SH-SY5Y (cell line): ENCODE measurements around the gene BUD13.

Experiments
- GATA2 ChIP-seq: IDR thresholded peaks from 2 replicates; pipeline ENCODE4 v1.6.1; 2011; ENCODE audit warnings: mild to moderate bottlenecking, low read depth, low read length
- GATA3 ChIP-seq: IDR thresholded peaks from 2 replicates; pipeline ENCODE4 v1.6.1; 2011; ENCODE audit warnings: low read depth, mild to moderate bottlenecking, low read length, moderate library complexity

BUD13 gene

GRCh38 chr11:116772443-116773202, at the start of gene BUD13:
Gene BUD13, minus strand, starts transcription at chr11:116772987. Its CDS starts 23 bp downstream, at chr11:116772964.
- TF ChIP-seq GATA2 (no peak), GATA3 (no peak)

- no peak for TF ChIP-seq GATA2
- no peak for TF ChIP-seq GATA3
These were observed 49.8 kb upstream of the BUD13 start for GRCh38 chr11:116822575-116822974.

GRCh38 chr11:116821050-116821918, 48.5 kb upstream of the BUD13 start:
- TF ChIP-seq GATA2 (no peak), GATA3 (no peak)

- TF ChIP-seq GATA2 (no peak), GATA3 (no peak)
These were observed 46.3 kb upstream of the BUD13 start for GRCh38 chr11:116819049-116819448.

GRCh38 chr11:116814502-116814901, 41.7 kb upstream of the BUD13 start:
- TF ChIP-seq GATA2, result no peak
- TF ChIP-seq GATA3, result no peak

- no peak for TF ChIP-seq GATA3
- no peak for TF ChIP-seq GATA2
These were observed 41.1 kb upstream of the BUD13 start for GRCh38 chr11:116813781-116814471.

- TF ChIP-seq GATA3, result no peak
- TF ChIP-seq GATA2, result no peak
These were observed 40.4 kb upstream of the BUD13 start for GRCh38 chr11:116813170-116813569.

GRCh38 chr11:116812109-116812508, 39.3 kb upstream of the BUD13 start:
- no peak for TF ChIP-seq GATA2
- TF ChIP-seq GATA3, result no peak

- TF ChIP-seq GATA3, result no peak
- no peak for TF ChIP-seq GATA2
These were observed 38.4 kb upstream of the BUD13 start for GRCh38 chr11:116811194-116811593.

- TF ChIP-seq GATA3 (no peak), GATA2 (no peak)
These were observed 35.7 kb upstream of the BUD13 start for GRCh38 chr11:116808262-116809175.

GRCh38 chr11:116807601-116808261, 34.9 kb upstream of the BUD13 start:
- TF ChIP-seq GATA2, result no peak
- no peak for TF ChIP-seq GATA3

- TF ChIP-seq GATA2 (no peak), GATA3 (no peak)
These were observed 31.2 kb upstream of the BUD13 start for GRCh38 chr11:116804001-116804400.

- TF ChIP-seq GATA3, result no peak
- no peak for TF ChIP-seq GATA2
These were observed 27.8 kb upstream of the BUD13 start for GRCh38 chr11:116800610-116801009.
